GM12865 (cell line): ENCODE data around the gene SMIM10L1.

Experiments used
- DNase-seq: peaks from one replicate; pipeline ENCODE4 v3.0.0; 2010; ENCODE audit warnings: low read depth
- H3K4me3 ChIP-seq: 2 replicates; pipeline ENCODE4 v1.5.1; 2011; ENCODE audit warnings: mild to moderate bottlenecking, low read depth, low read length, control low read depth
- TF ChIP-seq, protein P1 (sequence below): IDR thresholded peaks from 2 replicates; pipeline ENCODE4 v1.5.1; 2011; ENCODE audit warnings: low read length, control low read depth, low read depth, inconsistent platforms; ENCODE audit not compliant: insufficient read depth; ENCODE audit errors: missing control alignments

Gene SMIM10L1

DNA sequence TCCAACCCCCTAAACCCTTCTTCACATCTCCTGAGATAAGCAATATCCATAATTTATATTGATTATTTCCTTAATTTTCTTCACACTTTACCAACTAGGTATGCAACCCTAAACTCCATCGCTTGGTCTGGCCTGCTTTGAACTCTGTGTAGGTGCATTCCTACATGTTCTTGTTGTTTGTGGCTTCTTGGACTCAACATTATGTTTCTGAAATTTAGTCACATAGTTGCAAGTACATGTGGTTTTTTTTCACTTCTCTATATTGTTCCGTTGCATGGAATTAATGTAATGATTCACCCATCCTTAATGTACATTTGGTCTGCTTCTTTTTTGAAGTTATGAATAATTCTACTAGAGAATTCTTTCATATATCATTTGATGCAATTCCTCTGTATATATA is 34.9 kb upstream of the SMIM10L1 start:
- DNase-seq: peak; percentile 5
- TF ChIP-seq, protein P1, sequence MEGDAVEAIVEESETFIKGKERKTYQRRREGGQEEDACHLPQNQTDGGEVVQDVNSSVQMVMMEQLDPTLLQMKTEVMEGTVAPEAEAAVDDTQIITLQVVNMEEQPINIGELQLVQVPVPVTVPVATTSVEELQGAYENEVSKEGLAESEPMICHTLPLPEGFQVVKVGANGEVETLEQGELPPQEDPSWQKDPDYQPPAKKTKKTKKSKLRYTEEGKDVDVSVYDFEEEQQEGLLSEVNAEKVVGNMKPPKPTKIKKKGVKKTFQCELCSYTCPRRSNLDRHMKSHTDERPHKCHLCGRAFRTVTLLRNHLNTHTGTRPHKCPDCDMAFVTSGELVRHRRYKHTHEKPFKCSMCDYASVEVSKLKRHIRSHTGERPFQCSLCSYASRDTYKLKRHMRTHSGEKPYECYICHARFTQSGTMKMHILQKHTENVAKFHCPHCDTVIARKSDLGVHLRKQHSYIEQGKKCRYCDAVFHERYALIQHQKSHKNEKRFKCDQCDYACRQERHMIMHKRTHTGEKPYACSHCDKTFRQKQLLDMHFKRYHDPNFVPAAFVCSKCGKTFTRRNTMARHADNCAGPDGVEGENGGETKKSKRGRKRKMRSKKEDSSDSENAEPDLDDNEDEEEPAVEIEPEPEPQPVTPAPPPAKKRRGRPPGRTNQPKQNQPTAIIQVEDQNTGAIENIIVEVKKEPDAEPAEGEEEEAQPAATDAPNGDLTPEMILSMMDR: no peak
- no peak overlapping the region for H3K4me3 ChIP-seq

DNA sequence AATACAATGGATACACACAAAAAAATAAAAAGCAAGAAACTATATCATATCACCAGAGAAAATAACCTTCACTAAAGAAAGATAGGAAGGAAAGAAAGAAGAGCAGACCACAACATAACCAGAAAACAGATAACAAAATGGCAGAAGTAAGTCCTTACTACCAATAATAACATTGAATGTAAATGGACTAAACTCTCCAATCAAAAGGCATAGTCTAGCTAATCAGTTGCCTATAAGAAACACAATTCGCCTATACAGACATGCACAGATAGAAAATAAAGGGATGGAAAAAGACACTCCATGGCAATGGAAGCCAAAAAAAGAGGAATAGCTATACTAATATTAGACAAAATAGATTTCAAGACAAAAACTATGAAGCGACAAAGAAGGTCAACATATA is 27.6 kb upstream of the SMIM10L1 start:
- no peak overlapping the region for H3K4me3 ChIP-seq
- TF ChIP-seq, protein P1: no peak
- no peak for DNase-seq

DNA sequence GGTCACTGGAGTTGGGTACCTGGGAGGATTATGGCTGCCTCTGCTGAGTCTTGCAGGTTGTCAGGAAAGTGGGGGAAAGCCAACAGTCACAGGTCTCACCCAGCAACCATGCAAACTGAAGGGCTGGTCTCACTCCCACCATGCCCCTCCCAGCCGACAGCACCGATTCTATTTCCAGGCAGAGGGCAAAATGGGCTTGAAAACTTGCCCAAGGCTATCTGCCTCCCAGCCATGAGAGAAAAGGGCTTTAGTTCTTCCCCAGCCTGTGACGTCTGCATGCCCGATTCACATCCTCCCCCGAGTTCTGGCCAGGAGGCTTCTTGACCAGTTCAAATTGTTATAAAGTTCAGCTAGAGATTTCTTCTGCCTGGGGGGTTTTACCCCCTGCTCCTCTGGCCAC is 26.7 kb upstream of the SMIM10L1 start:
- DNase-seq: no peak
- no peak overlapping the region for H3K4me3 ChIP-seq
- TF ChIP-seq, protein P1: no peak

DNA sequence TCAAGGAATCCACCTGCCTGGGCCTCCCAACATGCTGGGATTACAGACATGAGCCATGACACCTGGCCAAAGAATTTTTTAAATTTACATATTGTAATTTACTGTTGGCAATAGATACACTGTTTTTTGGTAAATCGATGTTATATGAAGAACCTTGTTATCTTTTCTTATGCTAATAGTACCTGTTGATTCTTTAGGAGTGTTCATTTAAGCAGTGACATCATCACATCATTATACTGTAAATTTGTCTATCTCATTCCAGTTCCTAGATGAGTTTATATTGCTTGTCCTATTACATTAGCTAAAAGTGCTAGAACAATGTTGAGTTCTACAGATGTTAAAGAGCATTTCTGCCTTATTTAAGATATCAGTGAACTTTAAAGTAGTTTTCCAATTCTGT is 23.6 kb upstream of the SMIM10L1 start:
- TF ChIP-seq, protein P1: no peak
- no peak for DNase-seq
- H3K4me3 ChIP-seq: no peak overlapping the region

DNA sequence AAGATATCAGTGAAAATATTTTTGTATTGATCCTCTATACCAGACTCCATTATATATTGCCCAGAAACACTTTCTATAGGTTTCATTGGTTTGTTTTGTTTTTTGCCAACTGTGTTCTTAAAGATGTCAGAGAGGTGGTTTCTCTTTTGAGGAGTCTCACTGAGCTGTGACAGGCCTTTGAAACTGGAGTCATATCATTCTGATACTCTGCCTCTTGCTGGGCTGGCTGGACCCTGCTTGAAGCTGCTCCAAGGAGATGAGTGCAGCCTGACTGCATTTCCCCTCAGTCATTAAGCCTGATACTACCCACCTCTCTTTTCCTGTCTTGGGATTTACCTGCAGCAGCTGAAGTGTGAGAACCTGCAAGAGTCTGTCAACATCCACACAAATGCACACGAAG is 20.2 kb upstream of the SMIM10L1 start:
- TF ChIP-seq, protein P1: no peak
- no peak overlapping the region for H3K4me3 ChIP-seq
- peak; percentile 27 for DNase-seq

DNA sequence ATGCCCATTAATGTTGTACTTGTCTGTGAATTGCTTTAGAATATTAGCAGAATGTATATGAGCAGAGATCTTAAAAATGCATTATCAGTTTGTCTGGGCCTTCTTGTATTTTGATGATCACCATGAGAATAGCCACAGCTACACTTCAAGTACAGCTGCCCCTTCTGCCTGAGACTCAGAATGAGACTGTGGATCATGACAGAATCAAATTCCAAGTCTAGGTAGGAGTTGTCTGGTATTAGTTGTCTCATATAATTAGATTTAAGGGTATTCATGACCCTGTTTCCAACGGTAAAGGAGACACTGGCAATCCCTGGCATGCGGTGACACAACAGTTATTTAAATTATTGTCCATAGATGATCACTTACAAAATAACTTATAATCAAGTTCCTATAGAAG is 18.3 kb upstream of the SMIM10L1 start:
- DNase-seq: no peak
- no peak overlapping the region for H3K4me3 ChIP-seq
- TF ChIP-seq, protein P1: no peak

DNA sequence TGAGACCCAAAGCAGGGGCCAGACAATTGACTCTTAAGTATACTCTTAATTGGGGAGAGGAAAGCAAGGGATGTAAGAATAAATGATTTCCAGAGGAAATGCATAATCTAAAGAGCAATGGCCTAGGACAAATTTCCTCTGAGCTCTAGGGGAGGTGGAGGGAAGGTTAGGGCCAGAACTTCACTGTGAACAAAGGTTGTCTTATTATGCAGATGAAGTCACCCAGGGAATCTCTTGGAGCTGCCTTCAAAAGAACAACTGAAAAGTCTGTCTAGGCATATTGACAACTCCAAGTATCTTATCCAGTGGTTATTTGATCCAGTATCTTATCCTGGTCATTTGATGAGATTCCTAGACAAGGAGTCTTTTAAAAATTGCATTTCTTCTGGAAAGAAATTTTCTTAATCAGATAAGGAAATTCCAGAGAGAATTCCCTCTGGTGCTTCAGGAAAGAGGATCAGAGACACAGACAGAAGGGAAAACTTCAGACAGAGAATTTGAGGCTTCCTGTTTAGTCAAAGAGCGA is 16.5 kb upstream of the SMIM10L1 start:
- H3K4me3 ChIP-seq: no peak overlapping the region
- TF ChIP-seq, protein P1: no peak
- DNase-seq: no peak
